OCI-LY7 (cell line): ENCODE results near the gene RXFP1. TPM values are rescaled to one million over a fixed set of nuclear protein-coding genes. Genes with fewer than 3 reads are reported as not detected.

Experiments
- BruUV-seq: library from RNA; stranded (reverse); fragments of 400-500 nt; replicated peaks from 2 replicates; lab custom pipeline; 2021; lab: Mats Ljungman, UMichigan
- CTCF ChIA-PET: fragments of 300-600 bp; sonication (Branson Sonifier 250); formaldehyde crosslinking; loops from one replicate; lab custom pipeline; 2022; ENCODE audit warnings: antibody characterized with exemption; ENCODE audit not compliant: unreplicated experiment; lab: Charles Lee
- POLR2A ChIA-PET: fragments of 300-600 bp; sonication (Branson Sonifier 250); formaldehyde crosslinking; loops from one replicate; lab custom pipeline; 2022; ENCODE audit warnings: antibody characterized with exemption; lab: Charles Lee
- DNase-seq: peaks from one replicate; pipeline ENCODE4 v3.0.0-alpha.2; 2015; ENCODE audit warnings: low spot score
- H2AFZ ChIP-seq: fragments of 200-600 bp; sonication (generic), shearing (Covaris generic); 2 replicates; pipeline ENCODE4 v1.6.1; 2014; ENCODE audit warnings: mild to moderate bottlenecking, antibody characterized with exemption, low read length, moderate library complexity
- H3K27ac ChIP-seq: fragments of 200-600 bp; sonication (generic); 2 replicates; pipeline ENCODE4 v1.5.1; 2014; ENCODE audit warnings: mixed run types, low read depth, mild to moderate bottlenecking, moderate library complexity, low read length, inconsistent platforms; ENCODE audit not compliant: poor library complexity, severe bottlenecking
- H3K36me3 ChIP-seq: fragments of 200-600 bp; sonication (generic); 2 replicates; pipeline ENCODE4 v1.6.1; 2014; ENCODE audit warnings: mild to moderate bottlenecking, antibody characterized with exemption, low read length, moderate library complexity, mixed read lengths; ENCODE audit not compliant: insufficient read depth
- H3K4me1 ChIP-seq: fragments of 200-600 bp; sonication (generic); 2 replicates; pipeline ENCODE4 v1.5.1; 2014; ENCODE audit warnings: mild to moderate bottlenecking, low read length; ENCODE audit not compliant: insufficient read depth, poor library complexity, severe bottlenecking
- H3K4me2 ChIP-seq: fragments of 200-600 bp; sonication (generic); 2 replicates; pipeline ENCODE4 v1.6.1; 2014; ENCODE audit warnings: mild to moderate bottlenecking, low read length
- H3K4me3 ChIP-seq: fragments of 200-600 bp; sonication (generic); 2 replicates; pipeline ENCODE4 v1.5.1; 2014; ENCODE audit warnings: mild to moderate bottlenecking, low read depth, low read length; ENCODE audit not compliant: poor library complexity, severe bottlenecking
- H3K79me2 ChIP-seq: fragments of 200-600 bp; sonication (generic); 2 replicates; pipeline ENCODE4 v1.6.1; 2016; ENCODE audit warnings: low read depth, mild to moderate bottlenecking, low read length, moderate library complexity, mixed read lengths; ENCODE audit not compliant: insufficient read depth
- H3K9me2 ChIP-seq: fragments of 200-600 bp; sonication (generic); 2 replicates; pipeline ENCODE4 v1.6.1; 2016; ENCODE audit warnings: mild to moderate bottlenecking, low read length, mixed read lengths; ENCODE audit not compliant: insufficient read depth
- H3K9me3 ChIP-seq: fragments of 200-600 bp; sonication (generic); 2 replicates; pipeline ENCODE4 v1.6.1; 2014; ENCODE audit warnings: mild to moderate bottlenecking, mixed run types, low read length, mixed read lengths
- H4K20me1 ChIP-seq: fragments of 200-600 bp; sonication (generic); 2 replicates; pipeline ENCODE4 v1.6.1; 2014; ENCODE audit warnings: mild to moderate bottlenecking, antibody characterized with exemption, low read length, moderate library complexity, mixed read lengths; ENCODE audit not compliant: insufficient read depth
- CTCF ChIP-seq: fragments of 200-600 bp; sonication (generic); conservative IDR thresholded peaks from 2 replicates; pipeline ENCODE4 v1.5.1; 2014; ENCODE audit warnings: mild to moderate bottlenecking, antibody characterized with exemption, low read length, moderate library complexity, mixed read lengths
- EZH2phosphoT487 ChIP-seq: fragments of 200-600 bp; sonication (generic); IDR thresholded peaks from 2 replicates; pipeline ENCODE4 v1.6.1; 2018; ENCODE audit warnings: low read depth, borderline replicate concordance, mild to moderate bottlenecking, mixed run types, antibody characterized with exemption, low read length, moderate library complexity, mixed read lengths
- intact Hi-C: fragments of 100-400 bp; cut with micrococcal nuclease; formaldehyde crosslinking; loops from one replicate; pipeline ENCODE4 v1.10.0; 2022; ENCODE audit not compliant: unreplicated experiment
- total RNA-seq, 2 experiments: library from RNA; depleted of rRNA in 1 of 2; stranded (reverse); fragments of >200 nt in 1 of 2; shearing (Covaris generic) in 1 of 2; gene quantifications; 2 replicates each; pipeline ENCODE4 v1.2.3, GENCODE V29; 2014 to 2022

RXFP1 gene
- total RNA-seq, 2 experiments from 2014 or later, result not detected

GRCh38 chr4:158540125-158540907 lies 18.6 kb downstream of the RXFP1 start:
- Histone ChIP-seq H3K4me2 (no peak overlapping the region), H3K36me3 (no peaks in the 10 kb centered on the region), H3K79me2 (no peaks in the 10 kb centered on the region), H3K4me3 (no peak overlapping the region), H3K9me3 (no peaks in the 10 kb centered on the region), H3K4me1 (no peaks in the 10 kb centered on the region), H3K9me2 (no peaks in the 10 kb centered on the region), H2AFZ (no peak overlapping the region), H3K27ac (no peak overlapping the region), H4K20me1 (no peaks in the 10 kb centered on the region)
- TF ChIP-seq CTCF, result no peak
- TF ChIP-seq EZH2phosphoT487, result no peak
- ChIA-PET CTCF (no interaction called here), POLR2A (no interaction called here)
- intact Hi-C loops, result no loop called here
- no TSS peak for BruUV-seq
- no peak for DNase-seq

- CTCF ChIA-PET, result no interaction called here
- POLR2A ChIA-PET, result interaction anchor here (0.6 kb wide), 1 partner anchor 10 kb away, joined by 3 read pairs; no protein-coding TSS in a partner anchor
Measured at GRCh38 chr4:158541506-158541905, 19.8 kb downstream of the RXFP1 start.

More at GRCh38 chr4:158541506-158541905, 19.8 kb downstream of the RXFP1 start:
- no peak overlapping the region for H3K4me2 ChIP-seq
- TF ChIP-seq EZH2phosphoT487, result no peak
- no peak for TF ChIP-seq CTCF
- H3K9me2 ChIP-seq, result no peaks in the 10 kb centered on the region
- H3K27ac ChIP-seq, result no peak overlapping the region
- BruUV-seq, result no TSS peak
- H4K20me1 ChIP-seq, result no peaks in the 10 kb centered on the region
- H3K9me3 ChIP-seq, result no peaks in the 10 kb centered on the region
- no peak overlapping the region for H2AFZ ChIP-seq
- no peaks in the 10 kb centered on the region for H3K79me2 ChIP-seq
- no peaks in the 10 kb centered on the region for H3K4me1 ChIP-seq
- H3K36me3 ChIP-seq, result no peaks in the 10 kb centered on the region
- DNase-seq, result no peak
- no peak overlapping the region for H3K4me3 ChIP-seq
- intact Hi-C loops, result no loop called here
